HuH-7 (cell line): Measurements from ENCODE around the gene PRG2.

Source experiments
- DNase-seq: peaks from one replicate; pipeline ENCODE4 v3.0.0; 2011; ENCODE audit warnings: low spot score

Gene PRG2

GRCh38 chr11:57395905-57396623 lies 5.6 kb upstream of the PRG2 start:
- no peak for DNase-seq

GRCh38 chr11:57394203-57394965 lies 3.9 kb upstream of the PRG2 start:
- no peak for DNase-seq

GRCh38 chr11:57392763-57393105 lies 2.3 kb upstream of the PRG2 start:
- no peak for DNase-seq

- no peak for DNase-seq
Observed at GRCh38 chr11:57392066-57392762, 1.8 kb upstream of the PRG2 start.

- DNase-seq, result no peak
Observed at GRCh38 chr11:57391539-57391938, 1.1 kb upstream of the PRG2 start.

GRCh38 chr11:57391111-57391510 lies 661 bp upstream of the PRG2 start:
- DNase-seq, result no peak

- DNase-seq, result no peak
Observed at GRCh38 chr11:57387289-57388030, 3.0 kb downstream of the PRG2 start.

GRCh38 chr11:57386178-57386940 lies 4.1 kb downstream of the PRG2 start:
- no peak for DNase-seq

- DNase-seq, result no peak
Observed at GRCh38 chr11:57380975-57381374, 9.5 kb downstream of the PRG2 start, which contains the start of gene PRG3. PRG3 (minus strand) TSS chr11:57381150; CDS start chr11:57380708, 442 bp downstream.

- peak; percentile 26 for DNase-seq
Observed at GRCh38 chr11:57379732-57380131, 10.7 kb downstream of the PRG2 start.

GRCh38 chr11:57378186-57378585 lies 12.3 kb downstream of the PRG2 start:
- no peak for DNase-seq

GRCh38 chr11:57377107-57377506 lies 13.3 kb downstream of the PRG2 start:
- no peak for DNase-seq

- no peak for DNase-seq
Observed at GRCh38 chr11:57376095-57377090, 14.1 kb downstream of the PRG2 start.

- DNase-seq, result no peak
Observed at GRCh38 chr11:57375490-57375889, 15.0 kb downstream of the PRG2 start.

GRCh38 chr11:57374966-57375365 lies 15.5 kb downstream of the PRG2 start:
- no peak for DNase-seq

- DNase-seq, result no peak
Observed at GRCh38 chr11:57373146-57373545, 17.3 kb downstream of the PRG2 start.

GRCh38 chr11:57370941-57371340 lies 19.5 kb downstream of the PRG2 start:
- no peak for DNase-seq

- no peak for DNase-seq
Observed at GRCh38 chr11:57370251-57370650, 20.2 kb downstream of the PRG2 start.

GRCh38 chr11:57368845-57369232 lies 21.6 kb downstream of the PRG2 start:
- DNase-seq, result no peak

GRCh38 chr11:57368106-57368844 lies 22.2 kb downstream of the PRG2 start:
- DNase-seq, result no peak
